ENCODE measurements around the gene GRB7.

DNA sequence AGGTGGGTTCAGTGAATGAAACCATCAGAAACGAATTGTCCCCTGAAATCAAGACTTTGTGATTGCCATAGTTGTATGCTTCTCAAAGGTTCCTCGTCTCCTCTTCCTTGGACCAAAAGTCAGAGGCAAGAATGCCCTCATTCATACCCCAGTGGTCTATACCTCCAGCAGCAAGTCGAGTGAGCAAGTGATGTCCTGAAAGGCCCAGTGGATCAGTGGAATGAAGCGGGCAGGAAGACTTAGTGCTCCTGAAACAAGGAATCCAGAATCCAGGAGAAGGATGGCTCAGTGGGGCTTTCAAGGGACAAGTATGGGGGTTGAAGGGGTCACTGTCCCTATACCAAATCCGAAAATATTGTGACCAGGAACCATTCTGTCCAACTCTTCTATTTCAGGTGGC, 43.1 kb upstream of the GRB7 start:
- TF ChIP-seq POLR2A (IDR thresholded peaks at IDR 0.05) (no peak), POLR2AphosphoS5 (IDR thresholded peaks at IDR 0.05) (no peak)
- TF ChIP-seq, protein P1, sequence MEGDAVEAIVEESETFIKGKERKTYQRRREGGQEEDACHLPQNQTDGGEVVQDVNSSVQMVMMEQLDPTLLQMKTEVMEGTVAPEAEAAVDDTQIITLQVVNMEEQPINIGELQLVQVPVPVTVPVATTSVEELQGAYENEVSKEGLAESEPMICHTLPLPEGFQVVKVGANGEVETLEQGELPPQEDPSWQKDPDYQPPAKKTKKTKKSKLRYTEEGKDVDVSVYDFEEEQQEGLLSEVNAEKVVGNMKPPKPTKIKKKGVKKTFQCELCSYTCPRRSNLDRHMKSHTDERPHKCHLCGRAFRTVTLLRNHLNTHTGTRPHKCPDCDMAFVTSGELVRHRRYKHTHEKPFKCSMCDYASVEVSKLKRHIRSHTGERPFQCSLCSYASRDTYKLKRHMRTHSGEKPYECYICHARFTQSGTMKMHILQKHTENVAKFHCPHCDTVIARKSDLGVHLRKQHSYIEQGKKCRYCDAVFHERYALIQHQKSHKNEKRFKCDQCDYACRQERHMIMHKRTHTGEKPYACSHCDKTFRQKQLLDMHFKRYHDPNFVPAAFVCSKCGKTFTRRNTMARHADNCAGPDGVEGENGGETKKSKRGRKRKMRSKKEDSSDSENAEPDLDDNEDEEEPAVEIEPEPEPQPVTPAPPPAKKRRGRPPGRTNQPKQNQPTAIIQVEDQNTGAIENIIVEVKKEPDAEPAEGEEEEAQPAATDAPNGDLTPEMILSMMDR (IDR thresholded peaks at IDR 0.05) = no peak
